ENCODE results near the gene DPP6.

Gene DPP6

GRCh38 chr7:154877031-154877430 is 824.8 kb downstream of the DPP6 start:
- DNase-seq (ENCODE audit: low spot score), result no peak

DNA sequence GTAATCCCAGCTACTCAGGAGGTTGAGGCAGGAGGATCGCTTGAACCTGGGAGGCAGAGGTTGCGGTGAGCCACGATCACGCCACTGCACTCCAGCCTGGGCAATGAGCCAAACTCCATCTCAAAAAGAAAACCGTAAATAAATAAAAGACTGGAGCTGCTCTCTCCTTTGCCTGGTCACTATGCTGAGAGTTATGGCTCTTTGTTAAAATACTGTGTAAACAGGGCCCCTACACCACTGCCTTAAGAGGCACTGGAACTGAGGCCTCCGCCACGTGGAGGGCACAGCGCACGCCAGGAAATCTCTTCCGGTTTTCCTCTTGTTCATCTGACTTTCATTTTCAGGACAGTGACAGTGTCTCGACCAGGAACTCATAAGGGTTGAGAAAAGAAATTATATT is 827.4 kb downstream of the DPP6 start:
- no peak for DNase-seq (ENCODE audit: low spot score)

- DNase-seq (ENCODE audit: low spot score), result no peak
Observed at GRCh38 chr7:154880513-154880912, 828.3 kb downstream of the DPP6 start.

GRCh38 chr7:154881026-154881425 is 828.8 kb downstream of the DPP6 start:
- peak; percentile 81 for DNase-seq (ENCODE audit: low spot score)

DNA sequence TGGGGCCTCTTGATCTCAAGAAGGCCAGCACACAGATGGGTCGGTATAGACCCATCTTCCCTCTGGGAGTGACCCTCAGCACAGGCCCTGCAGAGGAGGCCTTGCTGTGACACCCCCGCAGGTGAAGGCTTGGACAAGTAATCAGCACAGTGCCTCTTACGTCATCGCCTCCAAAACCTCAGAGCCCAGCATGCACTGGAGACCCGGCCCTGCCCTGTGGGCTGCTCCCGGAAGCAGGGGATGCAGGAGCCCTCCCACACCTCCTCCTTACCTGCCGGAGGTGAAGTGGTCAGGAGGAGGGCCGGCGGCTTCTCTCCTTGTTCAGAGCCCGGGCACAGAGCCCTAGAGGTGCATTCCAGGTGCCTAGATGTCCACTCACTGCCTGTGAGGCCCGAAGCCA is 829.3 kb downstream of the DPP6 start:
- DNase-seq (ENCODE audit: low spot score), result no peak

GRCh38 chr7:154882931-154883474 is 830.8 kb downstream of the DPP6 start:
- no peak for DNase-seq (ENCODE audit: low spot score)

- DNase-seq (ENCODE audit: low spot score), result no peak
Observed at GRCh38 chr7:154884348-154884920, 832.2 kb downstream of the DPP6 start.

GRCh38 chr7:154886591-154886990 is 834.4 kb downstream of the DPP6 start:
- no peak for DNase-seq (ENCODE audit: low spot score)

GRCh38 chr7:154888690-154889089 is 836.5 kb downstream of the DPP6 start:
- DNase-seq (ENCODE audit: low spot score), result no peak

GRCh38 chr7:154892459-154892858 is 840.3 kb downstream of the DPP6 start:
- no peak for DNase-seq (ENCODE audit: low spot score)

- no peak for DNase-seq (ENCODE audit: low spot score)
Observed at GRCh38 chr7:154896076-154896475, 843.9 kb downstream of the DPP6 start.

GRCh38 chr7:154898973-154899855 is 847.0 kb downstream of the DPP6 start:
- DNase-seq (ENCODE audit: low spot score), result no peak

DNA sequence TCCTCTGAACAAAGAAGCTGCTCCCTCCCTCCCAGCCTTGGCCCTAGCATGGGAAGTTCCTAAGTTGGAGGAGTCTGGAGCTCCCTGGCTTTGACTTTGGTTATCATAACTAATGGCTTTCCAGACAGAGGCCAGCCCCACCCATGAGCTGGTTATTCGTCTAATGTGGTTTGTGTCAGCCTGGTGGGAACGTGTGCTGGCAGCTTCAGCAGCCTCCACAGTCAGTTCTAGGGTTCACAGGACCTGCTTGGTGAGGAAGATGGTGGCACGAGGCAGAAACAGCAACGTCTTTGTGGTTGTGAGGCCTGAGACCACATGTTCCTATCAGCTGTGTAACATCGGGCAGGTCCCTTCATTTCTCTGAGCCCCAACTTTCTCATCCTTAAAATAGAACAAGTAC is 847.7 kb downstream of the DPP6 start:
- DNase-seq (ENCODE audit: low spot score), result no peak

GRCh38 chr7:154902600-154903082 is 850.4 kb downstream of the DPP6 start:
- DNase-seq (ENCODE audit: low spot score), result no peak

- DNase-seq (ENCODE audit: low spot score), result no peak
Observed at GRCh38 chr7:154903083-154903731, 851.0 kb downstream of the DPP6 start.

- DNase-seq (ENCODE audit: low spot score), result no peak
Observed at GRCh38 chr7:154905146-154905545, 852.9 kb downstream of the DPP6 start.

DNA sequence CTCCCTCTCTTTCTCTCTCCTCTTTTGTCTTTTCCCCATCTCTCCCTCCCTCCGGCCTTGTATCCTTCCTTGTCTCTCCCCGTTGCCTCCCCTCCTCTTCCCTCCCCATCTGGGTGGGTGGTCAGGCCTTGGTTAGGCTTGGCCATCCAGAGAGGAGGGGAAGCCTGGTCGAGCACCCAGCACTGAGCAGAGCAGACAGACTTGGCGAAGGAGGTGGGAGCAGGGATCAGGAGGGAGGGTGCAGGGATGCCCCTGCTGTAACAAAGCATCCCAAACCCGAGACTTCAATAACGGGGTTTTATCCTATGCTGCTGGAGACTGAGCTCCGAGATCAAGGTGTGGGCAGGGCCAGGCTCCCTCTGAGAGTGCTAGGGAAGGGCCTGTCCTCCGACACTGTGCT is 853.4 kb downstream of the DPP6 start:
- no peak for DNase-seq (ENCODE audit: low spot score)

DNA sequence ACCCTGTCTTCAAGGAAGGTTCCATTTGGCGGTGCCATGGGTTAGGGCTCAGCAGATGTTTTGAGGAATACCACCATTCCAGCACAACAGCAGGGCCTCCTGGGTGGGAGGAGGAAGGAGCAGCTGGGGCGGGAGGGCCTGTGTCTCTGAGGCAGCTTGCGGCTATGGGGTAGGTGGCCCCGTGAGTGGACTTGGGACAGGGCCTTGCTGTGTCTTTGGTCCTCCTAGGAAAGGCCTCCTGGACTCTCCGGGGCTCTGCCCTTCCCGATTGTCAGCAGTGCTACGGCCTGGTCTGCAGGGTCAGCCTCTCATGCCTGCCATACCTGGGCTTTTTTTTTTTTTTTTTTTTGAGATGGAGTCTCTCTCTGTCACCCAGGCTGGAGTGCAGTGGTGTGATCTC is 854.0 kb downstream of the DPP6 start:
- DNase-seq (ENCODE audit: low spot score), result no peak

GRCh38 chr7:154906736-154907355 is 854.6 kb downstream of the DPP6 start:
- DNase-seq (ENCODE audit: low spot score), result no peak

DNA sequence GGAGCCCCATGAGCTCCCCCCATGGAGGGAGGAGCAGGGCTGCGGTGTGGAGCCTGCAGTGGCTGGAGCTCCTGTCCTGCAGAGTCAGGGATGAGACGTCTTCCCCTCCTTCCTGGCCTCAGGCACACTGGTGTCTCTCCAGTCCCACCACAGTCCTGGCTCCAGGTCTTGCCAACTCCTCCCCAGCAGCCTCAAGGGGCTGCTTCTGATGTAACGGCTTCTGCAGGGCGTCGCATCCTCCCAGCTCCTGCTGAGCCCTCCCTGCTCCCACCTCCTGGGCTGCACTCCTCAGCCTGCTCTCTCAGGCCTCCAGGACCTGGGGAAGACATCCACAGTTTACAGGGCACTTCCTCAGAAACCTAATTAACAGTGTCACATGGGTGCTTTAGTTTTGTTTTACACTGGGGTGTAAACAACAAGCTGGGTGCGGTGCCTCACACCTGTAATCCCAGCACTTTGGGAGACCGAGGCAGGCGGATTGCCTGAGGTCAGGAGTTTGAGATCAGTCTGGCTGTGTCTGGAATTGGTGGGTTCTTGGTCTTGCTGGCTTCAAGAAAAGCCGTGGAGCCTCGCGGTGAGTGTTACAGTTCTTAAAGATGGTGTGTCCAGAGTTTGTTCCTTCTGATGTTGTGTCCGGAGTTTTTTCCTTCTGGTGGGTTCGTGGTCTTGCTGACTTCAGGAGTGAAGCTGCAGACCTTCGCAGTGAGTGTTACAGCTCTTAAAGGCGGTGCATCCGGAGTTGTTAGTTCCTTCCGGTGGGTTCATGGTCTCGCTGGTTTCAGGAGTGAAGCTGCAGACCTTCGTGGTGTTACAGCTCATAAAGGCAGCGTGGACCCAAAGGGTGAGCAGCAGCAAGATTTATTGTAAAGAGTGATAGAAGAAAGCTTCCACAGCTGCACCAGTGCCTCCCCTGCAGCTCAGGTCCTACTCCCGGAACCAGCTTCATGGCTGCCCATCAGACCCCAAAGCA is 855.7 kb downstream of the DPP6 start:
- DNase-seq (ENCODE audit: low spot score), result no peak

All from cerebellar cortex (tissue), 1 donor.